ENCODE measurements around the gene MYO18A. TPM values are rescaled to one million over a fixed set of nuclear protein-coding genes. Genes with fewer than 3 reads are reported as not detected.

Gene MYO18A
- total RNA-seq, 4 donors from 2014 or later, result 14.5 to 72.3 (median 50.8) TPM

DNA sequence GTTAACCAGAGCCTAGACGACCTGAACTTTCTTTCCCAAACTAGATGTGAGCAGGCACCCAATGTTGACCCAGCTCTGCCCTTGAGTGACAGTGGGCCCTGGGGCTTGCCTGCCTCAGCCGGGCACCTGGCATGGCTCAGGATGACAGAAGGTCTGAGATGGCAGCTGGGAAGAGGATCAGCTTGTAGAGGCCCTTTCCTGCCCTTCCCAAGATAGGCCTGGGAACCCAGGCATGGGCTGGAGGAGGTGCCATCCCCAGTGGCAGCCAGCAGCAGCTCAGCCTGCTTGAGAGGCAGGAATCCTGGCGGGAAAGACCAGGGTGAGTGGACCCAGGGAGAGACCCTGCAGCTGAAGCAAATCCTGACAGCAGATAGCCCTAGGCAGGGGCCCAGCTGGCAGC, 78.2 kb downstream of the MYO18A start:
- TF ChIP-seq, protein P1, sequence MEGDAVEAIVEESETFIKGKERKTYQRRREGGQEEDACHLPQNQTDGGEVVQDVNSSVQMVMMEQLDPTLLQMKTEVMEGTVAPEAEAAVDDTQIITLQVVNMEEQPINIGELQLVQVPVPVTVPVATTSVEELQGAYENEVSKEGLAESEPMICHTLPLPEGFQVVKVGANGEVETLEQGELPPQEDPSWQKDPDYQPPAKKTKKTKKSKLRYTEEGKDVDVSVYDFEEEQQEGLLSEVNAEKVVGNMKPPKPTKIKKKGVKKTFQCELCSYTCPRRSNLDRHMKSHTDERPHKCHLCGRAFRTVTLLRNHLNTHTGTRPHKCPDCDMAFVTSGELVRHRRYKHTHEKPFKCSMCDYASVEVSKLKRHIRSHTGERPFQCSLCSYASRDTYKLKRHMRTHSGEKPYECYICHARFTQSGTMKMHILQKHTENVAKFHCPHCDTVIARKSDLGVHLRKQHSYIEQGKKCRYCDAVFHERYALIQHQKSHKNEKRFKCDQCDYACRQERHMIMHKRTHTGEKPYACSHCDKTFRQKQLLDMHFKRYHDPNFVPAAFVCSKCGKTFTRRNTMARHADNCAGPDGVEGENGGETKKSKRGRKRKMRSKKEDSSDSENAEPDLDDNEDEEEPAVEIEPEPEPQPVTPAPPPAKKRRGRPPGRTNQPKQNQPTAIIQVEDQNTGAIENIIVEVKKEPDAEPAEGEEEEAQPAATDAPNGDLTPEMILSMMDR (IDR thresholded peaks at IDR 0.05; ENCODE audit: low read depth), result no peak

- TF ChIP-seq, protein P1 (IDR thresholded peaks at IDR 0.05; ENCODE audit: low read depth), result no peak
Measured at GRCh38 chr17:29100296-29100695, 79.9 kb downstream of the MYO18A start.

DNA sequence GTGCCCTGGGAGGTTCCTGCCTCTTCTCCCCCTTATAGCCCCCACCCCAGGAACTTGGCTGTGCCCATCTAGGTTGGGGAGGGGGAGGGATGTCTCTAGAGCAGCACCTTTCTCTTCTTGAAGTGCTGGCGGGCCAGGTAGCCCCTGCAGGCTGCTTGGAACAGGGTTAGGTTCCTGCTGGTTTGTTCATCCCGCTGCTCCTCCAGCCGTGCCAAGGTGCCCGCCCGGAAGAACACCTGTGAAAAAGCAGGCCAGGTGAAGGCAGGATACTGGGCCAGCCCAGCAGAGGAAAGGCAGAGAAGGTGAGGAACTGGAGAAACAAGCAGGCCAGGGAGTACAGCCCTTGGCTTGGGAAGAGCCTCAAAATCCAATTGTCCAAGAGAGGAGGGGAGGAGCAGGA, 80.7 kb downstream of the MYO18A start:
- TF ChIP-seq, protein P1 (IDR thresholded peaks at IDR 0.05; ENCODE audit: low read depth), result no peak

GRCh38 chr17:29096094-29096493, 84.1 kb downstream of the MYO18A start:
- TF ChIP-seq, protein P1 (IDR thresholded peaks at IDR 0.05; ENCODE audit: low read depth), result no peak

GRCh38 chr17:29095439-29095838, 84.8 kb downstream of the MYO18A start:
- TF ChIP-seq, protein P1 (IDR thresholded peaks at IDR 0.05; ENCODE audit: low read depth), result no peak

DNA sequence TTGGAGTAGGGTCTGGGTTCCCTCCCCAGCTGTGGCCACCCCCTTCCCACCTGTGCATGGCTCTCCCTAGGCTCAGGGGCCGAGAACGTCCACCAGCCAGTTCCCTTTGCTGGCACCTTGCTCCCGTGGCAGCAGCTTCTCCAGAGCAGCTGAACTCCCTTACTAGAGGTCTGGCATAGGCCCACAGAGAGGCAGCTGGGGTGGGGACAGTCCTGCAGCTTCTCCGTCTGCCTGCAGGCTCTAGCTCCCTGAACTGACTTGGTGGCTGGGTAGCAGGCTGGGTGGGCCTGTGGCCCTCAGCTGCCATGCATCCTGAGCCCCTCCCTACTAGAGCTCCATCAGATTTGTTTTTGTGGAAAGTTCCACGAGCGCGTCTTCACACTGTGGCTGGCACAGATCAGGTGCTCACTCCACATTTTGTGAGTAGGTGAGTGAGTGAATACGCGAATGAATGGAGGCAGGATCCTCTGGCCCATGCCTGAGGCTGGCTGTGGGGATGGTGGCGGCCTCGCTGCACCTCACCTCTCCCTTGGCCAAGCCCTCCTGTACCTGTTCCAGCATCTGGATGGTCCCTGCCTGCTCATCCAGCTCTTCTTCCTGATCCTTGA, 86.0 kb downstream of the MYO18A start:
- TF ChIP-seq, protein P1 (IDR thresholded peaks at IDR 0.05; ENCODE audit: low read depth), result no peak

- TF ChIP-seq, protein P1 (IDR thresholded peaks at IDR 0.05; ENCODE audit: low read depth), result no peak
Measured at GRCh38 chr17:29093090-29093871, 86.9 kb downstream of the MYO18A start.

Data from subcutaneous adipose tissue (tissue), 4 donors.